ENCODE results near the gene CDKAL1.

Gene CDKAL1

GRCh38 chr6:20740088-20740487, 205.8 kb downstream of the CDKAL1 start:
- no peaks in the 10 kb centered on the region for H3K9me3 ChIP-seq
- TF ChIP-seq CTCF (IDR thresholded peaks at IDR 0.05; ENCODE audit: low read depth, low read length), result no peak
- no peak for DNase-seq
- no peaks in the 10 kb centered on the region for H3K4me1 ChIP-seq
- no peak overlapping the region for H3K4me3 ChIP-seq (ENCODE audit: low read depth, low read length)
- no peaks in the 10 kb centered on the region for H3K27me3 ChIP-seq
- no peaks in the 10 kb centered on the region for H3K36me3 ChIP-seq

DNA sequence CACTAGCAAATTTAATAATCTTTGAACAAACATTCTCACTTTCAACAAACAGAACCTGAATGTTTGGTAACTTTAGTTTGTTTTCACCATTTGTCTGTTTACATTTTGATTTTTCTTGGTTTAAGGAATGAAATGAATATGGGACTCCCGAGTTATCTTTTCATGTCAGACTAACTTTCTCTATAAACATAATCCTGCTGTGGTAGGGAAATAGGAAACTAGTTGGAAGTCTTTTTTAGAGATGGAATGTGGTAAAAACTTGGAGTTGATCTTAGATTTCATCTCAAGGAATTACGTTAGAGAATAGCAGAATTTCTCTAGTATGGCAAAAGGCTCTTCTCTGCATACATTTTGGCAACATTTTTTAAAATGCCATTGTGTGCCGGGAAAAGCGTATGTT, 206.5 kb downstream of the CDKAL1 start:
- Histone ChIP-seq H3K9me3 (no peaks in the 10 kb centered on the region), H3K36me3 (no peaks in the 10 kb centered on the region), H3K27me3 (no peaks in the 10 kb centered on the region), H3K4me3 (ENCODE audit: low read depth, low read length) (no peak overlapping the region), H3K4me1 (no peaks in the 10 kb centered on the region)
- TF ChIP-seq CTCF (IDR thresholded peaks at IDR 0.05; ENCODE audit: low read depth, low read length), result no peak
- no peak for DNase-seq

GRCh38 chr6:20741490-20741889, 207.2 kb downstream of the CDKAL1 start:
- TF ChIP-seq CTCF (IDR thresholded peaks at IDR 0.05; ENCODE audit: low read depth, low read length), result no peak
- Histone ChIP-seq H3K9me3 (no peaks in the 10 kb centered on the region), H3K4me3 (ENCODE audit: low read depth, low read length) (no peak overlapping the region), H3K27me3 (no peaks in the 10 kb centered on the region), H3K36me3 (no peaks in the 10 kb centered on the region), H3K4me1 (no peaks in the 10 kb centered on the region)
- no peak for DNase-seq

- Histone ChIP-seq H3K36me3 (no peaks in the 10 kb centered on the region), H3K4me3 (ENCODE audit: low read depth, low read length) (no peak overlapping the region), H3K27me3 (no peaks in the 10 kb centered on the region), H3K4me1 (no peaks in the 10 kb centered on the region), H3K9me3 (no peaks in the 10 kb centered on the region)
- no peak for DNase-seq
- TF ChIP-seq CTCF (IDR thresholded peaks at IDR 0.05; ENCODE audit: low read depth, low read length), result no peak
Observed at GRCh38 chr6:20744911-20745557, 210.8 kb downstream of the CDKAL1 start.

DNA sequence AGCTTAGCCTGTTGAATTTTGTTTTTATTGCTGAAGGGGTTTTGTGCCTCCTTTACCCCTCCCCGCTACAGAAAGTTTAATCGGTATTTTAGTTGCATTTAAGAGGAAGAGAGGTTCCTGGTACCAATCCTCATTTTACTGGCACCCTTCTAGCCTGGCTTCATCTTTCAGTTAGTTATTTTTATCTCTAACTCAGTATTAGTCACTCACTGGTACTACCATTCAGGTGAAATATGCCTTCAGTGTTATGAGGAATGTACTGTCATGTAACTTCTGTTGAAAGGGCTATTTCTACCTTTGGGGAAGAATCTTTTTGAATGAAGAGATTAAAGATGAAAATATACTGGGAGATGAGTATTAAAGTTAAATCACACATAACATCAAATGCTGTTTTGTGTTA, 211.8 kb downstream of the CDKAL1 start:
- H3K9me3 ChIP-seq, result no peaks in the 10 kb centered on the region
- no peaks in the 10 kb centered on the region for H3K36me3 ChIP-seq
- no peak overlapping the region for H3K4me3 ChIP-seq (ENCODE audit: low read depth, low read length)
- TF ChIP-seq CTCF (IDR thresholded peaks at IDR 0.05; ENCODE audit: low read depth, low read length), result no peak
- no peaks in the 10 kb centered on the region for H3K27me3 ChIP-seq
- no peak for DNase-seq
- H3K4me1 ChIP-seq, result no peaks in the 10 kb centered on the region

- Histone ChIP-seq H3K27me3 (no peaks in the 10 kb centered on the region), H3K9me3 (no peaks in the 10 kb centered on the region), H3K4me3 (ENCODE audit: low read depth, low read length) (no peak overlapping the region), H3K36me3 (no peaks in the 10 kb centered on the region), H3K4me1 (no peaks in the 10 kb centered on the region)
- TF ChIP-seq CTCF (IDR thresholded peaks at IDR 0.05; ENCODE audit: low read depth, low read length), result no peak
- no peak for DNase-seq
Observed at GRCh38 chr6:20746805-20747558, 212.7 kb downstream of the CDKAL1 start.

Measured in BE2C (cell line).